HTERT RPE-1 (cell line): ENCODE data around the gene SPOCK2.

Experiments
- in situ Hi-C: fragments of 300-500 bp; cut with MboI; formaldehyde crosslinking; loops from 4 replicates; pipeline ENCODE4 v1.14.3; 2020; ENCODE audit warnings: low sequenced_read_pairs

The SPOCK2 gene

DNA sequence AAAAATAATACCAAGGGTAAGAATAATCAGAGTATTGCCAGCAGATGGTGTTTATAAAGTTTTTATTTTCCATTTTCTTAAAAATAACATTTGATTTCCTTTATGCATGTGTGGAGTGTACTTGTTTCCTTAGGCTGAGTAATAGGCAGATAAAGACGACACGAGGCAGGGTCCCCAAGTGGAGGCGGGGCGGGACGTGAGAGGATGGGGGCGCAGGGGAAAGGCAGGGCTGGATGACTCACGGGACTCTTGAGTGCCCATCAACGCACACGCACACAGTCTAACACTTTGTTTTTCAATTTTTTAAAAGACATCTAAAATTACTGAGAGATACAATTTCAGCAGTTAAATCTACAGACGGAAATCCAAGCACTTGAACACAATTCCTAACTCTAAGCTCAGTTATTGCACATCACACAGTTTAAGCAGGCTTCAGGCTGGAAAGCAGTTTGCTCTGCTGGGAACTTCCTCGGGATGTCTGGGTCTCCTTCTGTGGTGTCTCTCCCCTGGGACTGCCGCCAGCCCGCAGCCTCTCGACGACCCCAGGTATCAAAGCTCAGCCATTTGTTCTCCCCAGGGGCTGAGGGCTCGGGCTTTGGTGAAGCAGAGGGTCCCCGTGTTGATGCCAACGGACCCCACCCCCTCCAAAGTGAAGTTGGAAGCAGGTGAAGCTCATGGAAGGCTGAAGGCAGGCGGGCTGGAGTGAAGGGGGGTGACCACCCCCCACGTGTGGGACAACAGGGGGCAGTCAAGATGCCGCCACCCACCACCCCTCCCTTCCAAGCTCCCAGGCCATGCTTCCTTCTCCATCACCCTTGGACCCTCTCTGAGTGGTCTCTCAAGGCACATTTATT, 29.1 kb downstream of the SPOCK2 start:
- in situ Hi-C loops = no loop called here

DNA sequence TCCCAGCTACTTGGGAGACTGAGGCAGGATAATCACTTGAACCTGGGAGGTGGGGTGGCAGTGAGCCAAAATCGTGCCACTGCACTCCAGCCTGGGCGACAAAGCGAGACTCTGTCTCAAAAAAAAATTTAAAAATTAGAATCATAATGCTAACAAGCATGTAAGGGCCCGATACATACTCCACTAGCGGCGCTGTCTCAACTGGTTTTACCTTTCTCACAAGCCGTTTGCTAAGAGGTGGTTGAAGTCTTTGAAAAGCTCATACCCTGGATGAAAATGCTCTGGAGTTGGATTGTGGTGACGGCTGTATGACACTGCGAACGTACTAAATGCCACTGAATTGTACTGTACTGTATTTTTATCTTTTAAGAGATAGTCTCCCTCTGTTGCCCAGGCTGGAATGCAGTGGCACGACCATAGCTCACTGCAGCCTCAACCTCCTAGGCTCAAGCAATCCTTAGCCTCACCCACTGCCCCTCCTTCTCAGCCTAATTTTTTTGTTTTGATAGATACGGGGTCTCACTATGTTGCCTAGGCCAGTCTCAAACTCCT, 29.9 kb downstream of the SPOCK2 start:
- in situ Hi-C loops = no loop called here

DNA sequence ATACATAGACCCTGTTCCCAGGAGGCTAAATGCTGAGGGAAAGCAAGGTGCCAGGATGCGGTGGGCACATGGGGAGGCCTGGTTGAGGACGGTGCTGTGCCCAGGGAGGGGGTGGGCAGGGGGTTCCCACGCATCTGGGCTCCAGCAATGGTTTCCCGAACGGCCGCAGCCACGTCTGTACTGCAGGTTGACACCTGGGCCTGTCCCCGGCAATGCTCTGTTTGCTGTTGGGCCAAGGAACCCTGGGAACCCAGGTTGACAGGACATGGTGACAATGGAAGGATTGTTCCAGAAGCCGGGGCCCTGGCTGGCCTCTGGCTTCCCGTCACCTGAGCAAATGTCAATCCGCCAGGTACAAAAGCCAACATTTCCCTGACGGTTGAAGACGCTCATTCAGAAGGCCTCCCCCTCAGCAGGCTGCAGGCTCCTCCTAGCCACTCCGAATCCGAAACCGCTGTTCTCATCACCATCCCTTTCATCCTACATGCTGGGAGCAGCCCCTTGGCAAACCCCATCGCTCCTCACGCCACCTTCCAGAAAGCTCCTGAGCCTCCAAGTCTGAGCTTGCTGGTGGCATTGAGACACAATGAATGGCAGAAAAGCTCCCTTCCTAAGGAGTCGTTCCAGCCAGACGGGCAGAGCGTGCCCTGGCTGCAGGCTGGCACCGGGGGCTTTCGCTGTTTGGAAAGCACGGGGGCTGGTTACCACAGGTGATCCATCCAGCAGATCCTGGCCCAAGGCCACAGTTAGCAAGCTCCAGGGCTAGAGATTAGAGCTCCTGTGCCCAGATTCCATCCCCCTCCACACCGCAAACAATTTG, 31.2 kb downstream of the SPOCK2 start:
- in situ Hi-C loops = no loop called here

DNA sequence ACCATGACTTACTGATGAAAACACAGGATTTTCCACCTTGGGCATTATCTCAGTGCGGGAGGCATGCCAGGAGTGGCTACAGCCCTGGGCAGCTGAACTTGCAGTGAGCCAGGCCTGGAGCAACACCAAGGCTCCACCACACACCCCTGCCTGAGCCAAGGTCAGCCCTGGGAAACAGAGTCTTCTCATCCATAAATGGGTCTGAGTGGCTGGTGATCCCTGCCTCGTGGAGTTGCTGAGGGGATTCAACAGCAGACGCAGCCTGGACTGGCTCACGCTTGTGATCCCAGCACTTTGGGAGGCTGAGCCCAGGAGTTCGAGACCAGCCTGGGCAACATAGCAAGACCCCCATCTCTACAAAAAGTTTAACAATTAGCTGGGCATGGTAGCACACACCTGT, 32.2 kb downstream of the SPOCK2 start:
- in situ Hi-C loops = no loop called here

DNA sequence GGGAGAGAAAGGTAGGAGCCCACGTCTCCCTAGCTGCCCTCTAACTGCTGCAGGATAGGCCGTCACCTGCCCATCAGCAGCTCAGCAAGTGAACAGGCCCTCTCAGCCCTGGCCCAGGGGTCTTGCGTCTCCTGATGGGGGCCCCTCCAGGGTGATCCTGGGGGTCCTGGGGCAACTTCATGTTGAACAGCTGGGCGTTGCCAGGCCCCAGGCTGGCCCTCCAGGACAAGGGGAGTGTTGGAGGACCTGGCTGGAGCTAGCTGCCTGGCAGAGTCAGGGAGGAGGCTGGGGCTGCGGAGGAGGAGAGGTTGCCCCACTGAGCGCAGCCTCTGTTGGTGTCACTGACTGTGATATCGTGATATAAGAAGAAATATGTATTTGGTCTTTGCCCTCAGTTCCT, 34.7 kb downstream of the SPOCK2 start:
- in situ Hi-C loops = no loop called here

DNA sequence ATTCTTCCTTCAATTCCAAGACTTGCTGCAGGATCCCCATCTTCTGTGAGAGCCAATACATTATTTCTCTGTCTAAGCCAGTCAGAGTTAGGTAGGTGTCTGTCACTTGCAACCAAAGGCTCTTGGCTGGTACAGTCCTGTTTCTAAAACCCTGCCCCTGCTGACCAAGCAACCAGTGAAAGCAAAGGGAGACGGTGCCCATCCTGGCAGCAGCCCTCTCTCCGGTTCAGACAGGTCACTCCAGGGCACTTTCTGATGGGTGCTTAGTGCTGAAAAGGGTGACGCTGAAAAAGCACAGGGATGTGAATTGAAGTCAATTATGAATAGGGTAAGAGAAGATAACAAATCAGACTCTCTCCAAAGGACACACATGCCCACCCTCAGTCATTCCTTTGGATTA, 37.5 kb downstream of the SPOCK2 start:
- in situ Hi-C loops = no loop called here

DNA sequence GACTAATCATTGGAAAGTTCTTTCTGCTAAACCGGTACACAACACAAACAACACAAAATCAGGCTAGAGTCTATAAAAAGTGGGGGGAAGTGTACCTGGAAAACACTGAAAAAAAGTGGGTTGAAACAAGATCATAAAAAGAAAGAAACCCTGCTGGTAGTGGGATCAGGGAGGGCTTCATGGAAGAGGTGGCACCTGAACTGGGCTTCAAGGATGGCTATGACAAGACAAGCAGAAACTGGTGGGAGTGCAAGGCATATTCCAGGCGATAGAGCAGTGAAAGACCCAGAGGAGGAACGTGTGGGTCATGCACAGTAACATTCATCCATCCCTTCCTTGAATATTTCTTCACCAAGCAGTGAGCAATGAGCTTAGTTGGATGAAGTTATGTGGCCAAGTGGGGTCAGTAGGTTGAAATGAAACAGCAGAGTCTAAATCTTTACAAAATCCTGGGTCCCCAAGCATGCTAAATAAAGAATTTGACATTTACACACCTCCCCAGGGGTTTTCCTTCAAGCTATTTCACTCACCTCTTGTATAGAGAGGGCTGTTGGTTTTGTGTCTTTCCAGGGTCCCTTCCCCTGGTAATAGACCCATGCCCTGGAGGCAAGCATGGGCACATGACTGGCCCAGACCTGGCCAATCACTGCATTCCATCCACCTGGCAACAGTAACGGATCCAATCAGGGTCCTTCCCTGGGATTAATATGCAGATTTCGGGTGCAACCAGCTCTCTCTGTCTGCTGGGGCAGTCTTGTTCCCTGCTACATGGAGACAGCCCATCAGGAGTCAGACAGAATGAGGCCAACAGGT, 38.2 kb downstream of the SPOCK2 start:
- in situ Hi-C loops = no loop called here

DNA sequence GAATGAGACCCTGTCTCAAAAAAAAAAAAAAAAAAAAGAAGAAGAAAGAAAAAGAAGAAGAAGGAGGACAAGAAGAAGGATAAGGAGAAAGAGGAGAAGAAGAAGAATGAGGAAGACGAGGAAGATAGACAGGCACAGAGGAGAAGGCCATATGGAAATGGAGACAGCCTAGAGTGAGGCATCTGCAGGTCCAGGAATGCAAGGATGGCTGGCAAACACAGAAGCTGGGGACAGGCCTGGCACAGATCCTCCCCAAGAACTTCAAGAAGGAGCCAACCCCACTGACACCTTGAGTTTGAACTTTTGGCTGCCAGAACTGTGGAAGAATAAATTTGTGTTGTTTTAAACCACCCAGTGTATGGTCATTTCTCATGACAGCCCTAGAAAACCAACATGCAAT, 38.9 kb downstream of the SPOCK2 start:
- in situ Hi-C loops = no loop called here

DNA sequence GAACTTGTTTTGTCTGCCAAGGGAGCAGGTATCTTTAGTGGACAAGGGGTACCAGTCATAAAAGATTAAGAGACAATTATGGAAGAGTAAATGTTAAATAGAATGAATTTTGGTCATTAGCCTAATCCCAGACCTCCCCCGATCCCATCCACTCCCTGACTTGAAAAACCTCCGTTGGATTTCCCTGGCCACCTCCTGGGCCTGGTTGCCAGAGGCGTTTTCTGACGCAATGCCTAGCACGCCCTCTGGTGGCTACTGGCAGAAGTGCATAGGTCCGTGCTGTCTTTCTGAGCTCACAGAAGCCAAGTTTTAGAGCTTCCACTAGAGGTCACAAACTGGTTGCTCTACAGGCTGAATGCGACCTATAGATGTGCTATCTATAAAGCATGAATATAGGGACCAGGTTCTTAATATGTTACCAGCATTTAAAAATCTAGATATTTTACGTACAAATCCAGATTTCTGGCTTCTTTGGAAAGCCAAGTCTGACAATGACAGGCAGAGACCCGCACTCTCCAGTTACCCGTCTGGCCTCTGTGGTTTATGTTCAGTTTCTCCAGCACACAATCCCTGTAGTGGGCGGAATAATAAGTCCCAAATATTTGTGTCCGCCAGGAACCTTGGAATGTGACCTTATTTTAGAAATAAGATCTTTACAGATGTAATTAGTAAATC, 39.8 kb downstream of the SPOCK2 start:
- in situ Hi-C loops = no loop called here

DNA sequence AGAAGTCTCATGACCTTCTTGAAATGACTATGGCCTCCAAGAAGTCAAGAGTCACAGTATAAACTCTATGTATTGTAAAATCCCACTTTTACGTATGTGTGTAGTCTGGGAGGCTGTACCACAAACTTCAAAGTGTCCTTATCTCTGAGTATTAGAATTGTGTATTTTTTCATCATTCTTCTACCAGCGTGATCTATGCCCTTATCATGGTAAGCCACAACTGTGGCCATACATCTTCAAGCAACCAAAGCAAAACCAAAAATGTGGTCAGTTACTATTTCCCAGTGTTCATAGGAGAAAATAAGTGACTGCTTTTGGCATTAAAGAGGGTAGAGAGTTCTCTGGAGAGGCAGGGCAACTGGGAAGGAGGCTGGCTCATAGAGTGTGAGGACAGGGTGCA, 42.8 kb downstream of the SPOCK2 start:
- in situ Hi-C loops = no loop called here

DNA sequence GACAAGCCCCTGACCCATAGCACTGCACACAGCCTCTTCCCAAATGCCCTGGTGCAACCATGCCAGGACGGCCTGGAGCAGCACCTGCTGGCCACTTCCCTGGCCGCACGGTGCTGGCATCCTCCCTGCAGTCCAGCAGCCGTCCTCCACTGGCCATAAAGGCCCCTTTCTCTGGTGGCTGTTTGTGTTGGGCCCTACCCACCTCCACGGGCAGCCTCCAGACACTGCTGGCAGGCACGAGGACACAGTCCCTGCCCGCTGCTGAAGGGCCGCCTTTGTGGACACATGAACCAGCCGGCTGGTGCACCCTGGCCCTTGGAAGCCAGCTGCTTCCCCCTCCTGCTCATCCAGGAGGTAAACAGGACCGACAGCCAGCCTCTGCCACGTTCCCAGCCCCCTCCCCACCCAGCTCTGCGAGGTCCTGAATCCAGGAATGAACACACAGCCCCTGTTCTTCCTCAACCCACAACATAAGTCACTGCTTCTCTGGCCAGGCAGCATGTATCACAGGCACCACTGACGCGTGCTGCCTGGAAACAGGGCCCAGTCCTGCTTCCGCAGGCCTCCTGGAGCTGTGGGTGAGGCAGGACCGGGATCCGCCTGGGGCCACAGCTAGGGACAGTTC, 43.8 kb downstream of the SPOCK2 start:
- in situ Hi-C loops = no loop called here

DNA sequence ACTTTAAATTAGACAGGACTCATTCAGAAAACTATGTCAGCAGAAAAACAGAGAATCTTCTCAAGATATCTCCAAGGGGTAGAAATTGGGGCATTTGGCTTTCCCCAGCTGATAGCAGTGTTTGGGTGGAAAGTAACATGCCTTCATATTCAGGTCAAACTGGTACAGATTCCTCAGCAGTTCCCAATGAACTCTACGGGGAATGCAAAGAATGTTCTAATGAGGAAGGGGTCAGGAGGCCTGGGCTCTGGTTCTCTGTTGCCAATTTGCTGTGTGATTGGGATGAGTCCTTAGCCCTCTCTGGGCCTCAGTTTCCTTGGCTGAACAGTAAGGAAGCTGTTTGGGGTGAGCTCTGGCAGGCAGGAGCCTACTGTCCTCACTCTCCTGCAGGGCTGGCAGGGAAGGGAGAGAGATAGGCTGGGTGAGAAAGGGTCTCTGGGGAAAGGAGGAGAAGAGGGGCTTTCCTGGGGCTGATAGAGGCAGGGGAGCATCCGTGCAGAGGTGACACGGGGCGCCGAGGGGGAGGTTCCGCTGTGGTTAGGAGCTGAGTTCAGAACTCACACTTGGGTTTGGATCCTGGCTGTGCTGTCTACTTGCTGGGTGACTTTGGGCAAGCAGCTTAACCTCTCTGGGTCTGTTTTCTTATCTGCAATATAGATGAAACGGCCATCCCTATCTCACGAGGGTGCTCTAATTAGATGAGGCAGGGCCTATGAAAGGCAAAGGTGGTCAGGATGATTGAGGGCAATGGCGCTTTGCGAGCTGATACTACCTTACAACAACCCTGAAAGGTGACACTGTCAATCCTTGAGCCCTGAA, 45.1 kb downstream of the SPOCK2 start:
- in situ Hi-C loops = no loop called here

DNA sequence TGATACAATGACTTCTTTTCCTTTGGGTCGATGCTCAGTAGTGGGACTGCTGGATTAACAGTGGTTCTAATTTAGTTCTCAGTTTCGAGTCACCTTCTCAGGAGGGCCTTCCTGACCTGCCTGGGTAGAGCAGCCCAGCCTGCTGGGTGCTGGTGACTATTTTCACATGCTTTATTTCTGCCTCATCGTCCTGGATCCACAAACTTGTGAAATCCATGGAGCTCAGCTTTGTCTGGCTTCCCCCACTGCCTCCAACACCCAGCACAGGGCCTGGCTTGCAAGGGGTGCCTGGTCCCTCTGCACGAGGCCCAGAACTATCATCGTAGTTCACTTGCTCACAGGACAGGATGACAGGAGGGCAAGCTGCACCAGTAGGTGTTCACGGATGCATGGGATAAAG, 46.9 kb downstream of the SPOCK2 start:
- in situ Hi-C loops = no loop called here

DNA sequence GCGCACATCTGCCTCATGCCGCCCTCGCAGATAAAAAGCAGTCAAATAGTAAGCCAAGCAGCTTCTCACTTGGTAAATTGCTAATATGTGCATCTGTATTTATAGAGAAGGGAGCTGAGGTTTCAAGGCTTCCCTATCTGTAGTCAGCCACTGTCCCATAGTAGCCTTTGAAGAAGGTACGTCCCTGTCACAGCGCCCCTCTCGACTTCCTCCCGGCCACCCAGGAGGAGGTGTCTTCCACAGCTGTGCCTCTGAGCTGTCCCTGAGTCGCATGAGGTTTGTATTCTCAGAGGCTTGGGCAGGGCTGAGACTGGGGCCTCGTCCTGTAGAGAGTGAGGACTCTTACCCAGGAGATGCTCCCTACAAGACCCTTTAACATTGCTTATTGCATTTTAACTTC, 49.0 kb downstream of the SPOCK2 start:
- in situ Hi-C loops = no loop called here

DNA sequence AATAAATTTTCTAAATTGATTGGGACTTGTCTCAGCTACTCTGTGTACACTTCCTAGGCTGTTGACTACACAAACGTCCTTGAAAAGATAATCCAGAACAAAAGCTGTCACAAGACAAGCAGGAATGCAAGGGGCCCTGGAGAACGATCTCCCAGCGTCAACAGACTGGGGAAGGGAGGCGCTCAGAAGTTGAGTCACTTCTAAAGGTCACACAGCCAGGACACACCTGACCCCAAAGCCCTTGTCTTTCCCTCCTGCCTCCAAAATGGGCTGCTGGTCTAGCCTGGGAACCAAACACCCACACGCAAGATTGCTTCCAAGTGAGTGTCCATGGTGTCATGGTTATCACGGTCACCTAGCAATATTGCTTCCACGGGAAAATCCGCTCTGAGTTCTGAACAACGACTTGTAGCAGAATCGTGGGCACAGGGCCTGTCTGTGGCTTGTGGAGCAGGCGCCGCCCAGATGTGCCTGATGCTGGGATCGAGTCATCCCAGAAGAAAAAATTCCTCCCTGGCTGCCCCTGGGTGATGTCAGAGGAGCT, 49.8 kb downstream of the SPOCK2 start:
- in situ Hi-C loops = no loop called here

DNA sequence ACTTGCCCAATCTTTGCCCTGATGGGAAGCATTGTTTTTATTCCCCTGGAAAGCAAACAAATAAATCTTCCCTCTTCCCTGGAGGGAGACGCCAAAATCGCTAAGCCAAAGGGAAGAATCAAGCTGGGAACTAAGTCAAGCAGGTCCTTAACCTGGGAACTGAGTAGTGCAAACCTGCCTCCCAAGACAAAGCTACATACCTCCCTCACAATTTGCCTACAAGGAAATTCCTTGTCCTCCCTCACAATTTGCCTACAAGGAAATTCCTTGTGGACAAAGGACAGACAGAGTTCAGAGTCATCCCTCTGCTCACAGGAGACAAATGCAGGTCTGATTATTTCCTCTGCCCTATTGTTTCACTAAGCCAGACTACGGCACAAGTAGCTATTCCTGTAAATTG, 50.5 kb downstream of the SPOCK2 start:
- in situ Hi-C loops = no loop called here

DNA sequence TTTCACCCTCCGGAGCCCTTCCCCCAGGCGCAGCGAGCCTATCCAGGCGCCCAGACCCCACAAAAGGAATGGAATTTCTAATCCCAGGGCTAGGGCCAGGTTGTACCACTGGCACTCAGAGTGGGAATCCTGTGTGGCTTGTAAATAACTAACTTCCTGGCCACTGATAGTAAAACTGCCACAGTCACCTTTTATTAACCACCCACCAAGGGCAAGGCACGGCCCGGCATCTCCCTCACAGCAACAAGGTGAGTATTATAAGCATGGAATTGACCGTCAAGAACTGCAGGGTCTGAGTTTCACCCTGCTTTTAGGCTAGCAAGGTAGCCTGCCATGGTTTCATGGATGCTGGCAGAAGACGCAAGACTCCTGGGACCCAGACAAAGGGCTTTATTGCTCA, 51.1 kb downstream of the SPOCK2 start:
- in situ Hi-C loops = no loop called here

DNA sequence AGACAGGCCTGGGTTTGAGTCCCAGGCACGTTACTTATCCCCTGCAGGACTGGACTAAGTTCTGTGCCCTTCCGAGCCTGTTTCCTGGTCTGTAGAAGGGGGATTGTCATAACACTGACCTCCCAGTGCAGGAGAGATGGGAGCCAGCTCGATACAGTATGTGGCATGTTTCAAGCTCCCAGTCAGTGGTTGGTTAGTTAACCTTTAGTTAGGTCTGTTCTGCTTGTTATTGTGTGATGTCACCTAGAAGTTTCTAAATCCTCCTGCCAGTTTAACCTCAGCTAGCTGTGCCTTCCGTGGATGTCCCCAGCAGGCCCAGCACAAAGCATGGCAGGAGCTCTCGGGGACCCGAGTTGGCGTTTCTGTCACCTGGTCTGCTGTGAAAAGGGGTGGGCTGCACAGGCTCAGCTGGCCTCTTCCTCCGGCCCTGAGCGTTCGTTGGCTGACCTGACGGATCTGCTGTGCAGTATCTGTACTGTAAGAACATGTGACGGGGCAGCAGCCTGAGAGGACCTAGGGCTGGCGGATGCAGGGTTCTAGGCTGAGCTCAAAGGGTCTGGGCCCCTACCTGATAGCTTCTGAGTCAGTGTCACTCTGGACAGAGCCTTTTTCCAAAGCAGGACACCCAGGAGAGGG, 53.0 kb downstream of the SPOCK2 start:
- in situ Hi-C loops = no loop called here

DNA sequence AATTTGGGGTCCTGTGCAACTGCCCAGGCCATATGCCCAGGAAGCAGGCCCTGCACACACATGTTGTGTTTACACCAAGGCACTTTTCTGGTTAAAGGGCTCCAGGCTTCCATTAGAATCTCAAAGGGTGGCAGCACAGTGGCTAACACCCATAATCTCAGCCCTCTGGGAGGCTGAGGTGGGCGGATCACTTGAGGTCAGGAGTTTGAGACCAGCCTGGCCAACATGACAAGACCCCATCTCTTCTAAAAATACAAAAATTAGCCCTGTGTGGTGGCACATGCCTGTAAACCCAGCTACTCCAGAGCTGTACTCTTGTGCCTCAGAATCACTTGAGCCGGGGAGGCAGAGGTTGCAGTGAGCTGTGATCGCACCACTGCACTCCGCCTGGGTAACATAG, 53.6 kb downstream of the SPOCK2 start:
- in situ Hi-C loops = no loop called here
